Measurements from ENCODE around the gene PCSK2. TPM values are rescaled to one million over a fixed set of nuclear protein-coding genes. Genes with fewer than 3 reads are reported as not detected.

PCSK2 gene
- polyA plus RNA-seq, 2 of the 4 experiments (the other 2 are of a cell fraction) = 0.01 TPM; not detected in 1

- CTCF ChIA-PET = interaction anchor here (0.6 to 21.9 kb wide), 18 partner anchors 8 to 440 kb away, joined by 3 to 501 read pairs (median 4); partner anchors contain the start of gene RRBP1
- FAIRE-seq = no peak
- Histone ChIP-seq H3K9me3 (no peaks in the 10 kb centered on the region), H3K4me1 (peaks cover 21% of the 10 kb centered on the region), H3K4me2 (peak within 1 kb of the TSS; percentile 78), H3K27ac (peak within 1 kb of the TSS; percentile 86 to 95), H3K4me3 (peak within 1 kb of the TSS; percentile 55)
- DNase-seq (ENCODE audit: low read depth in 1 of 2, low spot score in 1 of 2) = peak; percentile 58 to 79
- peak; percentile 81 to 86 for ATAC-seq
- TF ChIP-seq FOSL2 (IDR thresholded peaks at IDR 0.05) (no peak), FOSL2 (CRISPR knock-in tag; IDR thresholded peaks at IDR 0.05) (peak; percentile 35; the same call in 1 of the 2 replicates), MAX (IDR thresholded peaks at IDR 0.05) (peak; percentile 81), NR3C1 (IDR thresholded peaks at IDR 0.05) (no peak), TFCP2L1 (CRISPR knock-in tag; IDR thresholded peaks at IDR 0.05) (no peak), BCL3 (IDR thresholded peaks at IDR 0.05) (peak; percentile 54; the same call in 1 of the 3 replicates), E2F6 (IDR thresholded peaks at IDR 0.05; ENCODE audit: borderline replicate concordance, low read depth) (peak; percentile 56; the same call in 1 of the 2 replicates), ZC3H11A (IDR thresholded peaks at IDR 0.05) (no peak), POLR2A (IDR thresholded peaks at IDR 0.05; ENCODE audit: low read length) (peak; percentile 43), TP53 (CRISPR knock-in tag; IDR thresholded peaks at IDR 0.05) (peak; percentile 79; the same call in 1 of the 2 replicates), ZFP36 (IDR thresholded peaks at IDR 0.05; ENCODE audit: borderline replicate concordance, partially characterized antibody) (no peak), HMGXB4 (CRISPR knock-in tag; IDR thresholded peaks at IDR 0.05; ENCODE audit: borderline replicate concordance) (0 out of 2 replicates have a peak, but pooled peaks have one; percentile 25), RAD21 (conservative IDR thresholded peaks at IDR 0.05 in 1 of 2, IDR thresholded peaks at IDR 0.05 in 1 of 2) (no peak), HDAC2 (IDR thresholded peaks at IDR 0.05) (no peak; the same call in none of the 2 replicates), CTCF (IDR thresholded peaks at IDR 0.05) (peak; percentile 12; the same call in 1 of the 3 replicates), MAZ (IDR thresholded peaks at IDR 0.05; ENCODE audit: borderline replicate concordance, low read depth, low read length) (no peak), MAFK (IDR thresholded peaks at IDR 0.05; ENCODE audit: partially characterized antibody) (no peak), HOXB13 (CRISPR knock-in tag; IDR thresholded peaks at IDR 0.05; ENCODE audit: low read depth) (peak; percentile 34; the same call in 1 of the 2 replicates), MYC (IDR thresholded peaks at IDR 0.05; ENCODE audit: borderline replicate concordance, low read length) (peak; percentile 17; the same call in 1 of the 2 replicates), KDM5A (IDR thresholded peaks at IDR 0.05) (no peak), PHF8 (IDR thresholded peaks at IDR 0.05; ENCODE audit: borderline replicate concordance, low read depth) (peak; percentile 75), FOXS1 (CRISPR knock-in tag; IDR thresholded peaks at IDR 0.05) (no peak; the same call in 1 of the 2 replicates), RFX5 (IDR thresholded peaks at IDR 0.05) (peak; percentile 31; the same call in 1 of the 2 replicates), JUN (IDR thresholded peaks at IDR 0.05) (peak; percentile 23 to 94; a peak in 3 of 5 replicates), GATA3 (IDR thresholded peaks at IDR 0.05; ENCODE audit: borderline replicate concordance) (0 out of 2 replicates have a peak, but pooled peaks have one; percentile 14), USF2 (IDR thresholded peaks at IDR 0.05) (no peak), PBX3 (IDR thresholded peaks at IDR 0.05) (no peak), HOXB5 (CRISPR knock-in tag; IDR thresholded peaks at IDR 0.05) (peak; percentile 73; the same call in 1 of the 2 replicates), EHMT2 (IDR thresholded peaks at IDR 0.05; ENCODE audit: low read depth) (no peak)
- WGBS (ENCODE audit: missing lambda C conversion rate) = under 1% methylated on average over 86 of the region's 111 CpGs
- POLR2A ChIA-PET = interaction anchor here (0.7 to 2.2 kb wide), 12 partner anchors 9 to 757 kb away, joined by 3 to 14 read pairs (median 4); partner anchors contain the start of genes DSTN, RRBP1 and ZNF133
These were observed 304.1 kb downstream of the PCSK2 start, which contains the start of gene BFSP1 for GRCh38 chr20:17530716-17531664. BFSP1 (minus strand) TSS chr20:17531379; CDS start chr20:17531329, 50 bp downstream.

Measured in A549 (cell line).